ENCODE measurements around the gene PAM.

The PAM gene

GRCh38 chr5:102800427-102800826, 45.3 kb downstream of the PAM start:
- H3K4me3 ChIP-seq (ENCODE audit: low read depth, low read length), result no peak overlapping the region
- no peak for DNase-seq (ENCODE audit: low read depth)

DNA sequence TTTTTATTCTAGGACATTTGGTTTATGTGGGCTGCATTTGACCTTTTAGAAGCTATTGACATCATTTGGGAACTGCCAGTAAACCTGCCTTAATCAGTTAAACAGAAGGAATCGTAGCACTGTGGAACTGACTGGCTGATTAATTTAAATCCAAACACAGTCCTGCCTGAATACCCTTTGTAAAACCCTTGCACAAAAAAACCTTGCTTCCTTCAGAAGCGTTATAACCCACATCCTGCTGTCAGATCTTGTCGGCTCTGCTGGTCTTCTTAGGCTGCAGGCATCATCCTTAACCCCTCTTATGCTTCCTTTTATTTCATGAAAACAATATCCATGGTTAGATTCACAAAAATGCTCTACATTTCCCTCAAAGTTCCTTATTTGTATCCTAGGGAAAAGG, 46.3 kb downstream of the PAM start:
- no peak for DNase-seq (ENCODE audit: low read depth)
- no peak overlapping the region for H3K4me3 ChIP-seq (ENCODE audit: low read depth, low read length)

GRCh38 chr5:102802708-102803458, 47.8 kb downstream of the PAM start:
- no peak for DNase-seq (ENCODE audit: low read depth)

GRCh38 chr5:102807878-102808502, 52.9 kb downstream of the PAM start:
- peak; percentile 82 for DNase-seq (ENCODE audit: low read depth)
- no peak overlapping the region for H3K4me3 ChIP-seq (ENCODE audit: low read depth, low read length)

More at GRCh38 chr5:102802708-102803458, 47.8 kb downstream of the PAM start:
- H3K4me3 ChIP-seq (ENCODE audit: low read depth, low read length), result no peak overlapping the region

DNA sequence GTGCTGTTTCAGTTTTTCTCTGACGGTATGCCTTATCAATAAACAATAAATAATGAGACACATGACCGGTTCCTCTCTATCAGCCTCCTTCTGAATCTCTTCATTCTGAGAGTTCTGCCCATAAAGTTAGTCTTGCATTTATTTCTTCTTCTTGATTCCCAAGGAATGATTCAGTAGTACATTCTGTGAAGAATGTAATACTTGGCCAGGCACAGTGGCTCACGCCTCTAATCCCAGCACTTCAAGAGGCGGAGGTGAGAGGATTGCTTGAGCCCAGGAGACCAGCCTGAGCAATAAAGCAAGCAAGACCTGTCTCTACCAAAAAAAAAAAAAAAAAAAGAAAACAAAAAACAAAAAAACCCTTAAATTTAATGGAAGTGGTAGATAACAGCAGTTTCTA, 53.9 kb downstream of the PAM start:
- no peak overlapping the region for H3K4me3 ChIP-seq (ENCODE audit: low read depth, low read length)
- peak; percentile 48 for DNase-seq (ENCODE audit: low read depth)

GRCh38 chr5:102811972-102812371, 56.9 kb downstream of the PAM start:
- peak; percentile 50 for DNase-seq (ENCODE audit: low read depth)

DNA sequence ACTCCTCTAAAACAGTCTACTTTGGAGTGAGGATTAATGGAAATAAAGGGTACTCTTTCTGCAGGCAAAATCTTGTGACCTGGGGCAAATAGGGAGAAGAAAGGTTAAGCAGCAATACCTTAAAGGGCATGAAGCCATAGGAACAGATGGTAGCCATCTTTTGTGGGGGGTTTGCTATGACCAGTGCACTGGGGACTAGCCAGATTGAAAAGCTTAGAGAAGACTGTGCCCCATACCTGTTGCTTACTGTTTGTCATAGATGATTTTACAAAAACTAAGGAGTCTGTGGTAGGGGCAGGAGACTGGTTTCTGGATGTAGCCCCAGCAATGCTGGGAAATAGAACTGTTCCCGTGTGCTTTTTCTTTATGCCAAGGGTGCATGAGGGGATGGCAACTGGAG, 58.6 kb downstream of the PAM start:
- no peak overlapping the region for H3K4me3 ChIP-seq (ENCODE audit: low read depth, low read length)
- no peak for DNase-seq (ENCODE audit: low read depth)

More at GRCh38 chr5:102811972-102812371, 56.9 kb downstream of the PAM start:
- H3K4me3 ChIP-seq (ENCODE audit: low read depth, low read length), result no peak overlapping the region

GRCh38 chr5:102815084-102815483, 60.0 kb downstream of the PAM start:
- DNase-seq (ENCODE audit: low read depth), result no peak
- no peak overlapping the region for H3K4me3 ChIP-seq (ENCODE audit: low read depth, low read length)

- H3K4me3 ChIP-seq (ENCODE audit: low read depth, low read length), result no peak overlapping the region
- no peak for DNase-seq (ENCODE audit: low read depth)
Observed at GRCh38 chr5:102815540-102816332, 60.6 kb downstream of the PAM start.

GRCh38 chr5:102818345-102818744, 63.2 kb downstream of the PAM start:
- DNase-seq (ENCODE audit: low read depth), result no peak
- no peak overlapping the region for H3K4me3 ChIP-seq (ENCODE audit: low read depth, low read length)

DNA sequence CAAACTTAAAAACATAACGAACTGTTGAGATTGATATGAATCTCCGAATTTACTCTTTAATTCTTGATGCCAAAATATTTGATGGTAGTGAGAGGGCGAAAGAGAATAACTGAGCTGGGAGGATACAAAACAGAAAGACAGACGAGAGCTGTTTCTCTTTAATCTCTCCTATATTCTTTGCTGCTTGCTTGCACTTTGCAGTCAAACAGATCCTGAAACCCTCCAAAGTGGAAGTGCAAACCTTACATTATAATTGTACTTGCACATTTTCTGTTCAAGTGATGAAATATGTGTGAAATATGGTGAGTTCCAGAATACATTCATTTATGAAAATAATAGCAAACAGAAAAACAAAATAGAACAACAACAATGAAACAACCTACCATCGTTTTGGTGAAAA, 63.8 kb downstream of the PAM start:
- no peak overlapping the region for H3K4me3 ChIP-seq (ENCODE audit: low read depth, low read length)
- no peak for DNase-seq (ENCODE audit: low read depth)

DNA sequence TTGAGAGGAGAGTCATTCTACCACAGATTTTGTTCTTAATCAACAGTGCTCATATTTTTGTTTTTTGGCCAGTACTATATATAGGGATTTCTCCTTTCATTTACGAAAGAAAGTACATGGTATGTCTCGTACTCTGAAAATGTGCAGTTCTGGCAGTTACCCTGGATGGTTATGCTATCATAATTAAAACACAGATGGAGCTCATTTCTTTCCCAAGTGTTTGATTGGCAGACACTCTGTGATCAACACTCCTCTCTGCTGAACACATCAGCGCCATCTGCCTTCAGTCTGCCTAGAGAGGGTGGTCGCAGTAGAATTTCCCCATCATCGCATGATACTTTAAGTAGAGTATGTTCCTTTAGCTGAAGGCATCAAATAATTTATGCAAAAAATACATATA, 64.5 kb downstream of the PAM start:
- no peak for DNase-seq (ENCODE audit: low read depth)
- H3K4me3 ChIP-seq (ENCODE audit: low read depth, low read length), result no peak overlapping the region

- no peak overlapping the region for H3K4me3 ChIP-seq (ENCODE audit: low read depth, low read length)
- no peak for DNase-seq (ENCODE audit: low read depth)
Observed at GRCh38 chr5:102823441-102823874, 68.4 kb downstream of the PAM start.

GRCh38 chr5:102826629-102827028, 71.5 kb downstream of the PAM start:
- no peak for DNase-seq (ENCODE audit: low read depth)
- H3K4me3 ChIP-seq (ENCODE audit: low read depth, low read length), result no peak overlapping the region

DNA sequence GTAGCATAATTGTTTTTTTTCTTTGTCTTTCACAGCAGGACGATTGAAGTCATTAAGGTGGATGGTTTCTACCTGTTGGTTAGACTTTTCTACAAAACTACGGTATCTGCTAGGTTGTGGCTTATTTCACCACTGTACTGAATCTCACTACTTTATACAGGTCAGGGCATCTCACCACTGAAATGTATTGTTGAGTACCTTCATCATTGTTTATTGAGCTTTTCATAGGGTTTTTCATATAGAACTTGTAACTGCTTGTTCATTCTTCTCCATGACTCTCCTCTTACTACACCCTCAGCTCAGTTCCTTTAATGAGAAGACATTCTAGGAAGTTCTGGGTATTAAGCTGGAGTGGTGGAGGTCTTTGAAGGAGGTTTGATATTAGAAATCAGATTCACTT, 75.1 kb downstream of the PAM start:
- no peak overlapping the region for H3K4me3 ChIP-seq (ENCODE audit: low read depth, low read length)
- no peak for DNase-seq (ENCODE audit: low read depth)

DNA sequence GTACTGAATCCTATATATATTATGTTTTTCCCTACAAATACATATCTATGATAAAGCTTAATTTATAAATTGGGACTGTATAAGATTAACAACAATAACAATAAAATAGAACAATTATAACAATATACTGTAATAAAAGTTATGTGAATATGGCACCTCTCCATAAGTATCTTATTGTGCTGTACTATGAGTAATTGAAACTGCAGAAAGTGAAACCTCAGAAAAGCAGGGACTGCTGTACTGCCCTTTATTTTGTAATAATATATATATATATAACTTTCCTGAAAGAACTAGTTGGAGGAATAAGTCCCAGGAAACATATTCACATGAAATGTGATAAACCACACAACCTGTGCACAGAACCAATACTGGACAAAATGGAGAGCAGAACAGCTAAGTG, 77.3 kb downstream of the PAM start:
- no peak for DNase-seq (ENCODE audit: low read depth)
- H3K4me3 ChIP-seq (ENCODE audit: low read depth, low read length), result no peak overlapping the region

GRCh38 chr5:102833146-102833545, 78.0 kb downstream of the PAM start:
- DNase-seq (ENCODE audit: low read depth), result no peak
- H3K4me3 ChIP-seq (ENCODE audit: low read depth, low read length), result no peak overlapping the region

GRCh38 chr5:102834438-102834964, 79.4 kb downstream of the PAM start:
- H3K4me3 ChIP-seq (ENCODE audit: low read depth, low read length), result no peak overlapping the region
- no peak for DNase-seq (ENCODE audit: low read depth)

DNA sequence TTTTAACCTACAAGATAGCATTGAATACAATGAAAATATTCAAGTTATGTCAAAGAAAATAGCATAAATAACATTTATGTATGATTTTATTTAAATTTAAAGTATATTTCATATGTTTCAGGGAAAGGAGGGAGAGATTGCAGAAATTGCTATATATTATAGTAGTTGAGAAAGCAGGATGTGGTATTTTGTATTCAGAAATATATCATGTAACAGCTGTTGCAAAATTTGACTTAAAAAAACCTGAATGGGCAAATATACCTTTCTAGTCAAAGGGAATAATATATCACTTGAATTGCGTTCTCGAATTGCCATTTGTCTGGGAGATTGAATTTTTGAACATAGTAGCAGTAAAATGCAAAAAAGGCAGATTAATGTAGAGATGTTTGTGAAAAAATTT, 80.6 kb downstream of the PAM start:
- no peak for DNase-seq (ENCODE audit: low read depth)
- H3K4me3 ChIP-seq (ENCODE audit: low read depth, low read length), result no peak overlapping the region

DNA sequence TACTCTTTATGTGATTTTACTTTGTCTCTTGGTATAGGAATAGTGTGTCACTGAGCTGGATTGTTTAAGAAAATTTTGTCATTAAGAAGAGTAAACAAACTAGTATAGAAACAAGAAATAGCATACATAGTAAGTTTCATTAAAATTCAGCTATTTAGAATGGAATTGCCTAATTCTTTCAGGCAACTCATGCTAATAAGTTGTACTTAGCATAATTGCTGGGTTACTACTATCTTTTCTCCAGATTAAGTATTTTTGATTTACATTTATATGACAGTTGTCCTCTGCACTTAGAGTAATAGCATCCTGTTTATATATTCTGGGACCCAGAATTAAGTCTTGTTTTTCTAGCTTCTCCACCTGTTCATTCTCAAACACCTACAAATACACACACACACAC, 85.9 kb downstream of the PAM start:
- DNase-seq (ENCODE audit: low read depth), result no peak

More for the DNA sequence above, 85.9 kb downstream of the PAM start:
- H3K4me3 ChIP-seq (ENCODE audit: low read depth, low read length), result no peak overlapping the region

All from skeletal muscle cell (primary cell).